ENCODE data around the gene RASGRP1. TPM values are rescaled to one million over a fixed set of nuclear protein-coding genes. Genes with fewer than 3 reads are reported as not detected.

The RASGRP1 gene
- total RNA-seq, 4 donors from 2014 or later, result 0.22 to 2.1 (median 1.3) TPM

DNA sequence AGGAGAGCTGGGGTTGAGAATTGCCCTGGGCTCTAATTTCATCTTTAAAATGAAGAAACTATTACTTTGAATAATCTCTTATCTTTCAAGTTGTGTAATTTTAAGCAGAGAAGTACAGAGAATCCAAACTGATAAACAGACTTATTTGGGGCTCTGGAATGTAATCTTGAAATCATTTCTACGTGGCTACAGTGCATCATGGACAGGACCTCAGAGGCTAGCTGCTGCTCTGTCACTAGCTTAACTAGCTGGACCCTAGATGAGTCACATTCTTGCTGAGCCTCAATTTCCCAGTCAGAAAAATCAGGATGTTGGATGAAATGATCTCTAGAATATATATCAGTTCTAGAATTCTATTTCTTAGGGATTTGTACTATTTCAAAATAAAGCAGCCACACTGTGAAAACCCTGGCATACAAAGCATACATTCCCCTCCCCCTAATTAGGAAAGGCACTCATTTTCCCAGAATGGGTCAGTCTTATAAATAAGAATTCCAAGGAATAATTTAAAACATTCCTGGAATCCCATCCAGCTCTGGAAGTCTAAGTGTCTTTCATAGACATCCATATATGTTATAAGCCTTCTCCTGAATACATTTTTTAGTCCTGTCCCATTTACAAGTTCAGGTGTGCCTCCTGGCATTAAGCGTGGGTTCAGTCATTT, 47.2 kb downstream of the RASGRP1 start:
- Histone ChIP-seq H3K4me3 (no peak overlapping the region), H3K36me3 (no peaks in the 10 kb centered on the region), H3K4me1 (no peaks in the 10 kb centered on the region), H3K9me3 (no peaks in the 10 kb centered on the region), H3K27ac (no peak overlapping the region), H3K27me3 (peaks cover 0 to 17% of the 10 kb centered on the region in 2 donors)
- WGBS, 2 donors, result 74 to 80% methylated on average over 2 of the region's 2 CpGs
- TF ChIP-seq, protein P1, sequence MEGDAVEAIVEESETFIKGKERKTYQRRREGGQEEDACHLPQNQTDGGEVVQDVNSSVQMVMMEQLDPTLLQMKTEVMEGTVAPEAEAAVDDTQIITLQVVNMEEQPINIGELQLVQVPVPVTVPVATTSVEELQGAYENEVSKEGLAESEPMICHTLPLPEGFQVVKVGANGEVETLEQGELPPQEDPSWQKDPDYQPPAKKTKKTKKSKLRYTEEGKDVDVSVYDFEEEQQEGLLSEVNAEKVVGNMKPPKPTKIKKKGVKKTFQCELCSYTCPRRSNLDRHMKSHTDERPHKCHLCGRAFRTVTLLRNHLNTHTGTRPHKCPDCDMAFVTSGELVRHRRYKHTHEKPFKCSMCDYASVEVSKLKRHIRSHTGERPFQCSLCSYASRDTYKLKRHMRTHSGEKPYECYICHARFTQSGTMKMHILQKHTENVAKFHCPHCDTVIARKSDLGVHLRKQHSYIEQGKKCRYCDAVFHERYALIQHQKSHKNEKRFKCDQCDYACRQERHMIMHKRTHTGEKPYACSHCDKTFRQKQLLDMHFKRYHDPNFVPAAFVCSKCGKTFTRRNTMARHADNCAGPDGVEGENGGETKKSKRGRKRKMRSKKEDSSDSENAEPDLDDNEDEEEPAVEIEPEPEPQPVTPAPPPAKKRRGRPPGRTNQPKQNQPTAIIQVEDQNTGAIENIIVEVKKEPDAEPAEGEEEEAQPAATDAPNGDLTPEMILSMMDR (IDR thresholded peaks at IDR 0.05), result no peak
- TF ChIP-seq POLR2A (IDR thresholded peaks at IDR 0.05) (no peak), EP300 (IDR thresholded peaks at IDR 0.05) (no peak)
- no peak for DNase-seq (ENCODE audit: low spot score in 2 of 2)

DNA sequence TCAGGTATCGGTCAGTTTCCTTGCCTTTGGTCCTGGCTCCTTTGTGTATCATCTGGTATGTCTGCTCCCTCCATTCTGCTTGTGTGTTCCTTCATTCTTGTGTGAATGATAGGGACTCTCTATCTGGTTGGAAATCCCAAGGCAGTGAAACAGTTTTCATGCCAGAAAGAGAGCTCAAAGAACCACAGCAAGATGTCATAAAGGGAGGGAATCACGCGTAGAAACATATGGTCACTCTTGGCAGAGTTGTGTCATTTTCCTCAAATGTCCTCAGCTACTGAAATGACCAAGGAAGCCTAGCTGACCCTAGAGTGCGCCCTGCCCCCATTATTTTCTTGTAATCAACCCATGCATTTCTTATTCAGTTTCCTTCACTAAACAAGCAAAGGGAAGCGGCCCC, 48.0 kb downstream of the RASGRP1 start:
- TF ChIP-seq POLR2A (IDR thresholded peaks at IDR 0.05), result no peak
- TF ChIP-seq, protein P1 (IDR thresholded peaks at IDR 0.05), result no peak
- no peak for TF ChIP-seq EP300 (IDR thresholded peaks at IDR 0.05)
- no peaks in the 10 kb centered on the region for H3K4me1 ChIP-seq
- H3K9me3 ChIP-seq, result no peaks in the 10 kb centered on the region
- WGBS, 2 donors, result 71 to 80% methylated on average over 5 of the region's 5 CpGs
- no peak overlapping the region for H3K4me3 ChIP-seq
- no peak overlapping the region for H3K27ac ChIP-seq
- peaks cover 0 to 17% of the 10 kb centered on the region in 2 donors for H3K27me3 ChIP-seq
- H3K36me3 ChIP-seq, result no peaks in the 10 kb centered on the region
- DNase-seq (ENCODE audit: low spot score in 2 of 2), result no peak

DNA sequence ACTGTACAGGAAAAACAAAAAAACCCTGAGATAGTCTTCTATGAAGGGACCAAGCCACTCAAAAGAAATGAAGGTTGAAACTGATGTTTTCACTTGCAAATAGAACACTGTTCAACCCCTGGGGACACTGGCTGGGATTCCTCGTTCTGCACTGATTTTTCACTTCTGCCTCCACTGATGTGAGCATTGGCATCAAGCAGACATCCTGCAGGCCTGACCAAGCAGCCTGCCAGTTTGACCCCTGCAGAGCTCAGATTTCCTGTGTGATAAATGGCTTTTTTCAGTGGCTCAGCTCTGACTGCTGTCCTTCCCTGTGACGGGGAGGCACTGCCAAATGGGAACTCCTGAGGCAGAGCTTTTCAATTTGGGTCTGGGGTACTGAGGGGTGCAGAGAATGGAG, 50.0 kb downstream of the RASGRP1 start:
- TF ChIP-seq POLR2A (IDR thresholded peaks at IDR 0.05) (no peak), EP300 (IDR thresholded peaks at IDR 0.05) (no peak)
- TF ChIP-seq, protein P1 (IDR thresholded peaks at IDR 0.05), result no peak
- Histone ChIP-seq H3K27ac (no peak overlapping the region), H3K4me3 (no peak overlapping the region), H3K9me3 (no peaks in the 10 kb centered on the region), H3K4me1 (no peaks in the 10 kb centered on the region), H3K27me3 (peaks cover 0 to 20% of the 10 kb centered on the region in 2 donors), H3K36me3 (no peaks in the 10 kb centered on the region)
- 35 to 38% methylated on average over 2 of the region's 2 CpGs for WGBS, 2 donors
- no peak for DNase-seq (ENCODE audit: low spot score in 2 of 2)

DNA sequence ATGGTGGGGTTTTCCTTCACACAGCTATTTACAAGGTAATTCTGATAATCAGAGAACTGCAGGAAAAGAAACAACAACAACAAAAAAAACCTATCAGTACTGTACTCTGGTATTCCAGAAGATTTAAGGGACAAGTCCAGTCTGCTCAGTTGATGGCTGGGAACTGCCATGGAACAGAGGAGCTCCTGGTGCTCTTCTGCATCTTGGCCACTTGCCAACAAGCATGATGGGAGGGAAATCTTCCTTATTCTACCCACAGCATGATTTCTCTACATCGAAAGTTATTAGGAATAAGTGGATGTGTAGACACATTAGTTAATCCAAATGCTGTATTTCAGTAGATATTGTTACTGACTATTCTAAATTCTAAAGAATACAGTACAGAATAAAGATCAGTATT, 51.7 kb downstream of the RASGRP1 start:
- Histone ChIP-seq H3K9me3 (no peaks in the 10 kb centered on the region), H3K27me3 (peaks cover 0 to 20% of the 10 kb centered on the region in 2 donors), H3K27ac (no peak overlapping the region), H3K4me1 (no peaks in the 10 kb centered on the region), H3K4me3 (no peak overlapping the region), H3K36me3 (no peaks in the 10 kb centered on the region)
- WGBS, 2 donors, result 73 to 91% methylated on average over 1 of the region's 1 CpG
- no peak for TF ChIP-seq EP300 (IDR thresholded peaks at IDR 0.05)
- TF ChIP-seq POLR2A (IDR thresholded peaks at IDR 0.05), result no peak
- TF ChIP-seq, protein P1 (IDR thresholded peaks at IDR 0.05), result no peak
- no peak for DNase-seq (ENCODE audit: low spot score in 2 of 2)

DNA sequence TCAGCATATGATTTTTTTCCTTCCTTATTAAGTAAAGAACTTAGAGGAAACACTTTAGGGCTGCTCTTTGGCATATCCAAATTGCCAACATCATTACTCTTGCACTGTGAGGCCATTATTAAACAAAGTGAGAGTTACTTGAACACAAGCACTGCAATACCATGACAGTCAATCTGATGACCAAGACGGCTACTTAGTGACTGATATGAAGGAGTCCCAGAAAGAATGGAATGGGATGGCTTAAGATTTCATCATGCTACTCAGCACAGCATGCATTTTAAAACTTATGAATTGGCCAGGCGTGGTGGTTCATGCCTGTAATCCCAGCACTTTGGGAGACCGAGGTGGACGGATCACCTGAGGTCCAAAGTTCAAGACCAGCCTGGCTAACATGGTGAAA, 55.5 kb downstream of the RASGRP1 start:
- WGBS, 2 donors, result 90 to 92% methylated on average over 4 of the region's 4 CpGs

More for the DNA sequence above, 55.5 kb downstream of the RASGRP1 start:
- Histone ChIP-seq H3K4me1 (no peaks in the 10 kb centered on the region), H3K9me3 (no peaks in the 10 kb centered on the region), H3K27ac (no peak overlapping the region), H3K36me3 (no peaks in the 10 kb centered on the region), H3K4me3 (no peak overlapping the region), H3K27me3 (peaks cover 0 to 10% of the 10 kb centered on the region in 2 donors)
- DNase-seq (ENCODE audit: low spot score in 2 of 2), result no peak
- TF ChIP-seq POLR2A (IDR thresholded peaks at IDR 0.05), result no peak
- TF ChIP-seq, protein P1 (IDR thresholded peaks at IDR 0.05), result no peak
- TF ChIP-seq EP300 (IDR thresholded peaks at IDR 0.05), result no peak

All from tibial nerve (tissue), 4 donors.